Left lung (tissue), 10 donors: ENCODE measurements around the gene DSCAML1. TPM values are rescaled to one million over a fixed set of nuclear protein-coding genes. Genes with fewer than 3 reads are reported as not detected.

ENCODE experiments used
- ATAC-seq: fragments of 200-7000 bp; cut with Tn5 transposase; one replicate; pipeline ENCODE4 v1.9.1; 2020; ENCODE audit warnings: moderate library complexity
- DNase-seq, 4 donors: peaks; one replicate each; pipeline ENCODE4 v3.0.0-alpha.2; 2013 to 2020
- H3K27ac ChIP-seq, 2 donors: fragments of 200-600 bp; sonication (generic) in 1 of 2; one replicate each; pipeline versions ENCODE4 v1.5.0 to v1.8.0; 2020 to 2021
- H3K27me3 ChIP-seq, 2 donors: fragments of 200-600 bp; sonication (generic) in 1 of 2; one replicate each; pipeline versions ENCODE4 v1.5.0 to v1.8.0; 2020 to 2021
- H3K36me3 ChIP-seq, 2 donors: fragments of 200-600 bp; sonication (generic) in 1 of 2; one replicate each; pipeline versions ENCODE4 v1.5.0 to v1.8.0; 2020 to 2021
- H3K4me1 ChIP-seq, 2 donors: fragments of 200-600 bp; one replicate each; pipeline ENCODE4 v1.8.0; 2021
- H3K4me3 ChIP-seq, 2 donors: fragments of 200-600 bp; sonication (generic) in 1 of 2; one replicate each; pipeline versions ENCODE4 v1.5.0 to v1.8.0; 2020 to 2021; ENCODE audit warnings: mild to moderate bottlenecking in 1 of 2
- H3K9me3 ChIP-seq, 2 donors: fragments of 200-600 bp; sonication (generic) in 1 of 2; one replicate each; pipeline versions ENCODE4 v1.5.0 to v1.8.0; 2020 to 2021
- intact Hi-C, 2 donors: fragments of 100-400 bp; cut with DNase I; formaldehyde crosslinking; loops; one replicate each; pipeline versions ENCODE4 v1.11.2 to v1.14.2; 2022
- polyA plus RNA-seq, 6 donors: library from polyadenylated mRNA; unstranded; fragments of 120-200 nt; gene quantifications; one replicate each; pipeline ENCODE4 v1.2.1, GENCODE V29; 2013; ENCODE audit not compliant: insufficient read length in 6 of 6
- total RNA-seq, 2 donors: library from RNA; stranded (reverse); fragmentation: NEBNext Ultra II Directional; extraction: Animal tissue kit (Norgen Biotek cat#: 25700); gene quantifications; one replicate each; pipeline ENCODE4 v1.2.1, GENCODE V29; 2021
- TF ChIP-seq, protein P1 (sequence below), 2 donors: fragments of 200-600 bp; sonication (generic) in 1 of 2; IDR thresholded peaks; one replicate each; pipeline versions ENCODE4 v1.5.0 to v1.8.0; 2021; ENCODE audit warnings: antibody characterized with exemption in 2 of 2
- donor health status: DM: no; HTN: yes; CAD: no.
- donor health status: DM: no; HTN: no; CAD: no.

DSCAML1 gene
- total and polyA plus RNA-seq, 8 donors = 0.35 to 1.8 (median 1.2) TPM

DNA sequence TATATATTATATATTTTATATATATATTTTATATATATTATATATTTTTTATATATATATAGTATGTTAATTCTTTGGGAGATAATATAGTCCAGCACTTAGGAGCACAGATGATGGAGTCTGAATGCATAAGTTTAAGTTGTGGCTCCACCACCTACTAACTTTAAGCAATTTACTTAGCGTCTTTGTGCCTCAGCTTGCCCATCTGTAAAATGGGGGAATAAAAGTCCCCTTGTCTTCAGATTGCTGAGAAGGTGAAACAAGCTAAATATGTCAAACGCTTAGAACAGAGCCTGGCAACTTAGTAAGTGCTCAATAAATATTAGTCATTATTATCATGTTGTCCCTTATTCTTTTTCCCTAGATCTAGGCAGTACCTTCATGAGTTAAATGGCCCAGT lies 27.5 kb downstream of the DSCAML1 start:
- H3K4me3 ChIP-seq = no peak overlapping the region
- H3K36me3 ChIP-seq = no peaks in the 10 kb centered on the region
- no peak for ATAC-seq
- intact Hi-C loops = no loop called here
- H3K27me3 ChIP-seq = no peaks in the 10 kb centered on the region
- no peaks in the 10 kb centered on the region for H3K4me1 ChIP-seq
- no peaks in the 10 kb centered on the region for H3K9me3 ChIP-seq
- H3K27ac ChIP-seq = no peak overlapping the region
- no peak for DNase-seq
- TF ChIP-seq, protein P1, sequence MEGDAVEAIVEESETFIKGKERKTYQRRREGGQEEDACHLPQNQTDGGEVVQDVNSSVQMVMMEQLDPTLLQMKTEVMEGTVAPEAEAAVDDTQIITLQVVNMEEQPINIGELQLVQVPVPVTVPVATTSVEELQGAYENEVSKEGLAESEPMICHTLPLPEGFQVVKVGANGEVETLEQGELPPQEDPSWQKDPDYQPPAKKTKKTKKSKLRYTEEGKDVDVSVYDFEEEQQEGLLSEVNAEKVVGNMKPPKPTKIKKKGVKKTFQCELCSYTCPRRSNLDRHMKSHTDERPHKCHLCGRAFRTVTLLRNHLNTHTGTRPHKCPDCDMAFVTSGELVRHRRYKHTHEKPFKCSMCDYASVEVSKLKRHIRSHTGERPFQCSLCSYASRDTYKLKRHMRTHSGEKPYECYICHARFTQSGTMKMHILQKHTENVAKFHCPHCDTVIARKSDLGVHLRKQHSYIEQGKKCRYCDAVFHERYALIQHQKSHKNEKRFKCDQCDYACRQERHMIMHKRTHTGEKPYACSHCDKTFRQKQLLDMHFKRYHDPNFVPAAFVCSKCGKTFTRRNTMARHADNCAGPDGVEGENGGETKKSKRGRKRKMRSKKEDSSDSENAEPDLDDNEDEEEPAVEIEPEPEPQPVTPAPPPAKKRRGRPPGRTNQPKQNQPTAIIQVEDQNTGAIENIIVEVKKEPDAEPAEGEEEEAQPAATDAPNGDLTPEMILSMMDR (IDR thresholded peaks at IDR 0.05) = no peak

GRCh38 chr11:117768506-117768905 lies 28.5 kb downstream of the DSCAML1 start:
- Histone ChIP-seq H3K27me3 (no peaks in the 10 kb centered on the region), H3K9me3 (no peaks in the 10 kb centered on the region), H3K4me1 (no peaks in the 10 kb centered on the region), H3K27ac (no peak overlapping the region), H3K4me3 (no peak overlapping the region), H3K36me3 (no peaks in the 10 kb centered on the region)
- TF ChIP-seq, protein P1 (IDR thresholded peaks at IDR 0.05) = no peak
- intact Hi-C loops = no loop called here
- ATAC-seq (no peak), DNase-seq (no peak)

DNA sequence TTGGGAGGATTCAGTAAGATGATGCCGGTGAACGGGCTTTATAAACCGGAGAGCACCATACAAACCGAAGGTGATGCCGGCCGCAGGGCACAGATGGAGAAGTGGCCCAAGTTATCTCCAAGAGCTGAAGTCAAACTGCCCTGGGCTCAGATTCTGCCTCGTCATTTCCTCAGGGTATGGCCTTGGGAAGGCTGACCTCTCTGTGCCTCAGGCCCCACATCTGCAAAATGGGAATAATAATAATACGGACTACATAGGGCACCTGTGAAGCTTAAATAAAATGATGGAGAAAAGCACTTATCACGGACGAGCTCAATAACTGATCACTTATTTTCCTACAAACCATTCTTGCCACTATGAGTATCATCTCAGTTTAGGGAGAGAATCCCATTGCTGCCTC lies 29.9 kb downstream of the DSCAML1 start:
- ATAC-seq (no peak), DNase-seq (no peak)
- intact Hi-C loops = no loop called here
- Histone ChIP-seq H3K27me3 (no peaks in the 10 kb centered on the region), H3K36me3 (no peaks in the 10 kb centered on the region), H3K9me3 (no peaks in the 10 kb centered on the region), H3K27ac (no peak overlapping the region), H3K4me3 (no peak overlapping the region), H3K4me1 (no peaks in the 10 kb centered on the region)
- TF ChIP-seq, protein P1 (IDR thresholded peaks at IDR 0.05) = no peak

- no peaks in the 10 kb centered on the region for H3K4me1 ChIP-seq
- H3K27ac ChIP-seq = no peak overlapping the region
- TF ChIP-seq, protein P1 (IDR thresholded peaks at IDR 0.05) = no peak
- no peaks in the 10 kb centered on the region for H3K9me3 ChIP-seq
- H3K27me3 ChIP-seq = no peaks in the 10 kb centered on the region
- no peak for DNase-seq
- intact Hi-C loops = no loop called here
- H3K36me3 ChIP-seq = no peaks in the 10 kb centered on the region
- no peak for ATAC-seq
- H3K4me3 ChIP-seq = no peak overlapping the region
Measured at GRCh38 chr11:117766576-117766975, 30.4 kb downstream of the DSCAML1 start.

- no peak overlapping the region for H3K27ac ChIP-seq
- no peaks in the 10 kb centered on the region for H3K36me3 ChIP-seq
- TF ChIP-seq, protein P1 (IDR thresholded peaks at IDR 0.05) = no peak
- H3K4me3 ChIP-seq = no peak overlapping the region
- H3K9me3 ChIP-seq = no peaks in the 10 kb centered on the region
- intact Hi-C loops = no loop called here
- no peaks in the 10 kb centered on the region for H3K27me3 ChIP-seq
- ATAC-seq (no peak), DNase-seq (no peak)
- no peaks in the 10 kb centered on the region for H3K4me1 ChIP-seq
Measured at GRCh38 chr11:117766026-117766425, 31.0 kb downstream of the DSCAML1 start.
